Measurements from ENCODE around the gene PIGS. TPM values are rescaled to one million over a fixed set of nuclear protein-coding genes. Genes with fewer than 3 reads are reported as not detected.

Gene PIGS
- total RNA-seq, 2 experiments from 2014 or later, result 38.7 to 41.4 TPM

GRCh38 chr17:28544402-28545140 is 26.8 kb downstream of the PIGS start:
- intact Hi-C loops (cut with DNase I, micrococcal nuclease), result no loop called here
- CTCF ChIA-PET, result interaction anchor here (0.7 kb wide), 2 partner anchors 31 to 102 kb away, joined by 3 to 4 read pairs; no protein-coding TSS in a partner anchor
- no peak for DNase-seq
- Mint-ChIP-seq H3K27ac (no peak overlapping the region), H3K27me3 (no peaks in the 10 kb centered on the region), H3K36me3 (ENCODE audit: low read depth) (peaks cover 6% of the 10 kb centered on the region), H3K4me3 (no peak overlapping the region), H3K9me3 (ENCODE audit: low read depth) (no peaks in the 10 kb centered on the region), H3K4me1 (peaks cover 22% of the 10 kb centered on the region)
- ATAC-seq, result no peak
- POLR2A ChIA-PET, result no interaction called here

GRCh38 chr17:28541439-28541838 is 29.9 kb downstream of the PIGS start:
- intact Hi-C loops (cut with DNase I, micrococcal nuclease), result no loop called here
- no peak overlapping the region for H3K27ac Mint-ChIP-seq
- H3K9me3 Mint-ChIP-seq (ENCODE audit: low read depth), result no peaks in the 10 kb centered on the region
- H3K27me3 Mint-ChIP-seq, result no peaks in the 10 kb centered on the region
- ChIA-PET CTCF (interaction anchor here (0.6 to 1.7 kb wide), 7 partner anchors 9 to 142 kb away, joined by 3 to 9 read pairs (median 3); partner anchors contain the start of gene PIGS), POLR2A (no interaction called here)
- ATAC-seq (no peak), DNase-seq (no peak)
- no peak overlapping the region for H3K4me3 Mint-ChIP-seq
- H3K4me1 Mint-ChIP-seq, result no peaks in the 10 kb centered on the region
- H3K36me3 Mint-ChIP-seq (ENCODE audit: low read depth), result no peaks in the 10 kb centered on the region

- no peaks in the 10 kb centered on the region for H3K36me3 Mint-ChIP-seq (ENCODE audit: low read depth)
- H3K9me3 Mint-ChIP-seq (ENCODE audit: low read depth), result no peaks in the 10 kb centered on the region
- H3K27ac Mint-ChIP-seq, result no peak overlapping the region
- ChIA-PET CTCF (interaction anchor here (0.6 to 2.0 kb wide), 7 partner anchors 8 to 288 kb away, joined by 3 to 9 read pairs (median 4); no protein-coding TSS in a partner anchor), POLR2A (no interaction called here)
- no peak for DNase-seq
- intact Hi-C loops (cut with DNase I, micrococcal nuclease), result loop anchor here (1.0 kb wide), 1 partner anchor 46 kb away; no protein-coding TSS in a partner anchor
- no peak overlapping the region for H3K4me3 Mint-ChIP-seq
- no peak for ATAC-seq
- no peaks in the 10 kb centered on the region for H3K27me3 Mint-ChIP-seq
- H3K4me1 Mint-ChIP-seq, result no peaks in the 10 kb centered on the region
These were observed 31.1 kb downstream of the PIGS start for GRCh38 chr17:28540231-28540630.

DNA sequence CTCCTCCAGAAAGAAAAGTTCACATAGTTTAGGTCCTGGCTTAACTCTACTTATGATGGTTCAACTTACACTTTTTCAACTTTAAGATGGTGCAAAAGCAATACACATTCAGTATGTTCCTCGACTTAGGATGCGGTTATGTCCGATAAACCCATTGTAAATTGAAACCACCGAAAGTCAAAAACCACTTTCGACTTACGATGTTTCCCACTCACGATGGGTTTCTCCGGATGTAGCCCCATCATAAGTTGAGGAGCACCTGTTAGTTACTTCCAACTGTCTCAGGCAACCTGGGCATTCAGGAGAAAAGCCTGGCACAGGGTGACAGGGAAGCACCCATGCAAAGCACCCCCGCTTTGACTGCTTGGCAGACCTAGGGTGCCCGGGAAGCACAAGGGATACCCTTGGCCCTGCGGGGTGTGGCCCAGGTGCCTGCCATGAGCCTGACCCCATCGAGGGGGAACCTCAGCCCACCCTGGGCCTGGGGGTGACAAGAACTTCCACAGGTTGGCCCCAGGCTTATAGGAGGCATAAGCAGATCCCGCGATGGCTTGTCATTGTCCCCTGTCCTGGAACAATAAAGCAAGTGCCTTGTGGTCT is 32.9 kb downstream of the PIGS start:
- ATAC-seq, result no peak
- no peaks in the 10 kb centered on the region for H3K27me3 Mint-ChIP-seq
- no peaks in the 10 kb centered on the region for H3K9me3 Mint-ChIP-seq (ENCODE audit: low read depth)
- H3K36me3 Mint-ChIP-seq (ENCODE audit: low read depth), result no peaks in the 10 kb centered on the region
- CTCF ChIA-PET, result interaction anchor here (1.3 kb wide), 1 partner anchor 9 kb away, joined by 3 read pairs; no protein-coding TSS in a partner anchor
- no peak for DNase-seq
- POLR2A ChIA-PET, result no interaction called here
- H3K4me1 Mint-ChIP-seq, result no peaks in the 10 kb centered on the region
- intact Hi-C loops (cut with DNase I, micrococcal nuclease), result no loop called here
- no peak overlapping the region for H3K4me3 Mint-ChIP-seq
- H3K27ac Mint-ChIP-seq, result no peak overlapping the region

DNA sequence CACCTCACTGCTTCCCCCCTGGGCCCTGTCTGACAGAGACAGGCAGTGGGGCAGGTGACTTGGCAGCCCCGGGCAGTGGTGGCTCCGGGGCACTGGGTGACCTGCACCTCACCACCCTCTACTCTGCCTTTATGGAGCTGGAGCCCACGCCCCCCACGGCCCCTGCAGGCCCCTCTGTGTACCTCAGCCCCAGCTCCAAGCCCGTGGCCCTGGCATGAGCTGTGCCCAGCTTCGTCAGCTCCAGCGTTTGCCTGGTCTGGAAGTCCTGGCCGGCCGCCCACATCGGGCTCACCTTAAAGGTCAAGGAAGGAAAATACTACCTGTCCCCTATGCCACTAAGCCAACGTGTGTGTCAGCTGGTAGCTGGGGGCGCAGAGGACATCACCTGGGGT is 34.1 kb downstream of the PIGS start:
- Mint-ChIP-seq H3K9me3 (ENCODE audit: low read depth) (no peaks in the 10 kb centered on the region), H3K4me3 (no peak overlapping the region), H3K36me3 (ENCODE audit: low read depth) (no peaks in the 10 kb centered on the region), H3K27ac (no peak overlapping the region), H3K4me1 (no peaks in the 10 kb centered on the region), H3K27me3 (no peaks in the 10 kb centered on the region)
- intact Hi-C loops (cut with DNase I, micrococcal nuclease), result no loop called here
- ChIA-PET POLR2A (no interaction called here), CTCF (interaction anchor here (0.6 to 1.6 kb wide), 6 partner anchors 9 to 192 kb away, joined by 3 to 6 read pairs (median 4); no protein-coding TSS in a partner anchor)
- DNase-seq (no peak), ATAC-seq (no peak)

DNA sequence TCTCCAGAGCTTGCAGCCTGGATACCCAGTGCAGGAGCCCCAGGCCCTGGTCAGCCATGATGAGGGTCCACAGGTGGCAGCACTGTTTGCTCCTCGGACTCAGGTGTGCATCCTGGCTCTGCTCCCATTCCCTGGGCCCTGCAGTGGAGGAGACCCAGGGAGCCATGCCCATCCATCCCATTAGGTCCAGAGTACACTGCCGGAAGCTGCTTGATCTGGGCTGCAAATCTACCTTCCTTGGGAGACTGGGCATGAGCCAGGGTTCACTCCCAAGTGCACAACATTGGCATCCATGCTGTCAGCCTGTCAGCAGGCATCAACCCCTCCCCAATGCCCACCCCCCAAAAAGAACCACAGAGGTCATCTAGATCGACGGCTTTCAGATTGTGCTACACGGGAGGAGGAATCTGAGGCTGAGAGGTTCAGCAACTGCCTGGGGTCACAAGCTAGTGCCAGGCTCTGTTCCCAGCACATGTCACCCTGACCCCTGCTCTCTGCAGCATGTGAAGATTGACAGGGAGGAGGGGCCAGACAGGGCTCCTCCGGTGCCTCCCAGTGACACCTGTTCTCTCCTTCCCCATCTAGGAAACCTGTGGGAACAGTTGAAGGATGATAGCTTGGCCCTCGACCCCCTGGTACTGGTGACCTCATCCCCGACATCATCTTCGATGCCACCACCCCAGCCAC is 34.6 kb downstream of the PIGS start:
- no peak for DNase-seq
- CTCF ChIA-PET, result interaction anchor here (0.6 to 1.6 kb wide), 8 partner anchors 9 to 191 kb away, joined by 3 to 6 read pairs (median 3); no protein-coding TSS in a partner anchor
- Mint-ChIP-seq H3K27ac (no peak overlapping the region), H3K4me3 (no peak overlapping the region), H3K27me3 (no peaks in the 10 kb centered on the region), H3K36me3 (ENCODE audit: low read depth) (no peaks in the 10 kb centered on the region), H3K9me3 (ENCODE audit: low read depth) (no peaks in the 10 kb centered on the region), H3K4me1 (no peaks in the 10 kb centered on the region)
- POLR2A ChIA-PET, result no interaction called here
- ATAC-seq, result no peak
- intact Hi-C loops (cut with DNase I, micrococcal nuclease), result no loop called here

DNA sequence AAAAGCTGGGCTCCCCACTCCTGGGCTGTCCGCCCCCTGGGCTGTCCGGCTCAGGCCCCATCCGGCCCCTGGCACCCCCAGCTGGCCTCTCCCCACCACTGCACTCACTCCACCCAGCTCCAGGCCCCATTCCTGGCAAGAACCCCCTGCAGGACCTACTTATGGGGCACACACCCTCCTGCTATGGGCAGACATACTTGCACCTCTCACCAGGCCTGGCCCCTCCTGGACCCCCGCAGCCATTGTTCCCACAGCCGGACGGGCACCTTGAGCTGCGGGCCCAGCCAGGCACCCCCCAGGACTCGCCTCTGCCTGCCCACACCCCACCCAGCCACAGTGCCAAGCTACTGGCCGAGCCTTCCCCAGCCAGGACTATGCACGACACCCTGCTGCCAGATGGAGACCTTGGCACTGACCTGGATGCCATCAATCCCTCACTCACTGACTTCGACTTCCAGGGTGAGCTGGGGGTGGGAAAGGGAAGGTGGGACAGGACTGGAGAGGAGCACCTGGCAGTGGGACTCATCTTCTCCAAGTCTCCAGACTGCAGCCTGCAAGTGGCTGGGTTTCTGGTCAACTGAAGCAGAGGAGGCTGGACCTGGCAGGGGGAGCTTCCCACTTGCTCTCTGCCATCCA is 36.5 kb downstream of the PIGS start:
- Mint-ChIP-seq H3K4me3 (no peak overlapping the region), H3K27ac (no peak overlapping the region), H3K9me3 (ENCODE audit: low read depth) (no peaks in the 10 kb centered on the region), H3K4me1 (no peaks in the 10 kb centered on the region), H3K27me3 (no peaks in the 10 kb centered on the region), H3K36me3 (ENCODE audit: low read depth) (no peaks in the 10 kb centered on the region)
- CTCF ChIA-PET, result interaction anchor here (1.0 to 1.4 kb wide), 3 partner anchors 16 to 39 kb away, joined by 3 read pairs; no protein-coding TSS in a partner anchor
- intact Hi-C loops (cut with DNase I, micrococcal nuclease), result no loop called here
- ATAC-seq (no peak), DNase-seq (no peak)
- POLR2A ChIA-PET, result no interaction called here

- POLR2A ChIA-PET, result no interaction called here
- H3K9me3 Mint-ChIP-seq (ENCODE audit: low read depth), result no peaks in the 10 kb centered on the region
- no peak for DNase-seq
- H3K36me3 Mint-ChIP-seq (ENCODE audit: low read depth), result no peaks in the 10 kb centered on the region
- H3K4me3 Mint-ChIP-seq, result no peak overlapping the region
- H3K4me1 Mint-ChIP-seq, result no peaks in the 10 kb centered on the region
- H3K27me3 Mint-ChIP-seq, result no peaks in the 10 kb centered on the region
- CTCF ChIA-PET, result no interaction called here
- no peak for ATAC-seq
- intact Hi-C loops (cut with DNase I, micrococcal nuclease), result no loop called here
- no peak overlapping the region for H3K27ac Mint-ChIP-seq
These were observed 38.1 kb downstream of the PIGS start for GRCh38 chr17:28533091-28533807.

GRCh38 chr17:28532050-28532960 is 39.0 kb downstream of the PIGS start:
- no peak overlapping the region for H3K4me3 Mint-ChIP-seq
- no peak for ATAC-seq
- no peaks in the 10 kb centered on the region for H3K9me3 Mint-ChIP-seq (ENCODE audit: low read depth)
- H3K4me1 Mint-ChIP-seq, result no peaks in the 10 kb centered on the region
- H3K27me3 Mint-ChIP-seq, result no peaks in the 10 kb centered on the region
- no peak overlapping the region for H3K27ac Mint-ChIP-seq
- POLR2A ChIA-PET, result no interaction called here
- intact Hi-C loops (cut with DNase I, micrococcal nuclease), result no loop called here
- no peaks in the 10 kb centered on the region for H3K36me3 Mint-ChIP-seq (ENCODE audit: low read depth)
- CTCF ChIA-PET, result interaction anchor here (0.6 to 1.0 kb wide), 2 partner anchors 19 to 150 kb away, joined by 3 to 4 read pairs; no protein-coding TSS in a partner anchor
- no peak for DNase-seq

DNA sequence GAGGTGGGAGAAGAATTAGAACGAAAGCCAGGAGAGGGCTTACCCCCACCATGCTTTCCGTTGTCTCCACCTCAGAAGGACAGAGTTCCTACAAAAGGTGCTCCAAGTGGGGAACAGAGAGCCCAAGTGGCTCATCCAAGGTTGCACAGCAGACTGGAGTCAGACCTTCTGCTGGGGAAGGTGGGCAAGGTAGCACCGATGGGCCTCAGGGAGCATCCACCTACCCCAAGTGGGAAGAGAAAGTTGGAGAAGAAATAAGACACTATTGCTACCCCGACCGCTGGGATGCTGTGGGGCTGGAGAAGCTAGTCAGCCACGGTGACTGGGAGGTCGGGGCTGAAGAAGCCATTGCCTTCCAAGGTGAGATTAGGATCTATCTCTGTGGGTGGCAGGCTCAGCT is 40.4 kb downstream of the PIGS start:
- ChIA-PET POLR2A (no interaction called here), CTCF (no interaction called here)
- H3K4me1 Mint-ChIP-seq, result no peaks in the 10 kb centered on the region
- H3K9me3 Mint-ChIP-seq (ENCODE audit: low read depth), result no peaks in the 10 kb centered on the region
- no peaks in the 10 kb centered on the region for H3K27me3 Mint-ChIP-seq
- ATAC-seq, result no peak
- H3K27ac Mint-ChIP-seq, result no peak overlapping the region
- intact Hi-C loops (cut with DNase I, micrococcal nuclease), result no loop called here
- DNase-seq, result no peak
- no peaks in the 10 kb centered on the region for H3K36me3 Mint-ChIP-seq (ENCODE audit: low read depth)
- H3K4me3 Mint-ChIP-seq, result no peak overlapping the region
